Measurements from ENCODE around the gene MRTO4. TPM values are rescaled to one million over a fixed set of nuclear protein-coding genes. Genes with fewer than 3 reads are reported as not detected.

MRTO4 gene
- total and polyA plus RNA-seq, 2 of the 13 experiments (the other 11 are each of a cell fraction or from before 2014, with no cell fraction given), result 28.1 to 59.2 TPM

GRCh38 chr1:19206947-19207346, 44.7 kb upstream of the MRTO4 start (continued):
- TF ChIP-seq ZNF460 (CRISPR knock-in tag; IDR thresholded peaks at IDR 0.05; ENCODE audit: borderline replicate concordance) (no peak), SMYD3 (CRISPR knock-in tag; IDR thresholded peaks at IDR 0.05) (no peak), ELF4 (CRISPR knock-in tag; IDR thresholded peaks at IDR 0.05; ENCODE audit: borderline replicate concordance) (no peak), GATAD2A (CRISPR knock-in tag; IDR thresholded peaks at IDR 0.05) (no peak), TBL1XR1 (IDR thresholded peaks at IDR 0.05; ENCODE audit: borderline replicate concordance, low read length, partially characterized antibody) (no peak), SUZ12 (IDR thresholded peaks at IDR 0.05; ENCODE audit: low read depth, low read length) (no peak), SNAPC5 (CRISPR knock-in tag; IDR thresholded peaks at IDR 0.05; ENCODE audit: borderline replicate concordance) (no peak), SP5 (CRISPR knock-in tag; IDR thresholded peaks at IDR 0.05; ENCODE audit: borderline replicate concordance, low read depth) (no peak), PTBP1 (IDR thresholded peaks at IDR 0.05; ENCODE audit: low read depth, low read length, poor library complexity, severe bottlenecking) (no peak)

GRCh38 chr1:19208710-19209438, 42.7 kb upstream of the MRTO4 start:
- FAIRE-seq (no peak), ATAC-seq (no peak), DNase-seq (ENCODE audit: low spot score) (no peak)
- Histone ChIP-seq H3K27ac (ENCODE audit: extremely low read length, insufficient read depth, low read length) (peak overlapping the region; percentile 92), H3K9ac (ENCODE audit: insufficient read depth, low read depth, low read length) (peak overlapping the region; percentile 93), H4K20me1 (ENCODE audit: insufficient read depth, low read length) (peaks cover 34% of the 10 kb centered on the region), H3K27me3 (ENCODE audit: control insufficient read depth in 1 of 2, insufficient read depth in 2 of 2, low read length in 2 of 2) (peaks cover 0 to 4% of the 10 kb centered on the region in 2 experiments; a peak in 1 of 5 replicates), H2AFZ (ENCODE audit: low read length) (no peak overlapping the region), H3K79me2 (ENCODE audit: insufficient read depth, low read length) (peaks cover 91% of the 10 kb centered on the region), H3K4me3 (replicated peaks in 1 of 3; ENCODE audit: insufficient read depth in 1 of 3, low read depth in 2 of 3, low read length in 3 of 3) (peak overlapping the region; percentile 84 to 87 (median 84)), H3K36me3 (replicated peaks in 1 of 2; ENCODE audit: control insufficient read depth in 1 of 2, insufficient read depth in 2 of 2, low read length in 2 of 2) (peaks cover 5 to 10% of the 10 kb centered on the region in 2 experiments; a peak in 4 of 5 replicates), H3K4me1 (ENCODE audit: insufficient read depth, low read length) (peaks cover 82% of the 10 kb centered on the region), H3K9me3 (ENCODE audit: low read length) (no peaks in the 10 kb centered on the region), H3K4me2 (ENCODE audit: low read depth, low read length) (peak overlapping the region; percentile 82)
- intact Hi-C loops (cut with micrococcal nuclease; ENCODE audit: unreplicated experiment), result no loop called here
- no TSS peak for BruUV-seq (replicated peaks)
- WGBS (ENCODE audit: low lambda C conversion rate), result 13% methylated on average over 8 of the region's 8 CpGs
- POLR2A ChIA-PET, result interaction anchor here (0.6 to 1.8 kb wide), 2 partner anchors 14 to 40 kb away, joined by 3 to 4 read pairs; no protein-coding TSS in a partner anchor
- in situ Hi-C loops (cut with HindIII; ENCODE audit: extremely low pct_ligation_motif_present, low pct_unique_long_range_greater_than_20kb), result no loop called here
- TF ChIP-seq PHF5A (CRISPR knock-in tag; IDR thresholded peaks at IDR 0.05; ENCODE audit: low read depth, unreplicated experiment) (no peak), ATF6 (CRISPR knock-in tag; conservative IDR thresholded peaks at IDR 0.05) (no peak), AGO2 (optimal IDR thresholded peaks at IDR 0.05; ENCODE audit: low read depth, low read length) (no peak), ZNF766 (CRISPR knock-in tag; IDR thresholded peaks at IDR 0.05; ENCODE audit: borderline replicate concordance) (no peak), NCOR1 (IDR thresholded peaks at IDR 0.05; ENCODE audit: borderline replicate concordance, low read length) (no peak), DNMT1 (CRISPR knock-in tag; IDR thresholded peaks at IDR 0.05) (no peak), CERS6 (CRISPR knock-in tag; IDR thresholded peaks at IDR 0.05) (no peak), NR2C2 (CRISPR knock-in tag; IDR thresholded peaks at IDR 0.05; ENCODE audit: borderline replicate concordance) (no peak), ZNF510 (CRISPR knock-in tag; IDR thresholded peaks at IDR 0.05; ENCODE audit: low read depth) (no peak), ZBTB38 (CRISPR knock-in tag; IDR thresholded peaks at IDR 0.05) (no peak), ZNF615 (CRISPR knock-in tag; IDR thresholded peaks at IDR 0.05; ENCODE audit: borderline replicate concordance) (no peak)
- CTCF ChIA-PET (ENCODE audit: low intra/inter-chr PET ratio, low total read pairs), result no interaction called here
